ENCODE measurements around the gene REEP6.

REEP6 gene

GRCh38 chr19:1447944-1448343 is 43.0 kb upstream of the REEP6 start:
- DNase-seq (ENCODE audit: low read depth), result no peak
- no peak for TF ChIP-seq CTCF (conservative IDR thresholded peaks at IDR 0.05; ENCODE audit: low read depth, low read length)
- H3K4me3 ChIP-seq (ENCODE audit: low read depth, low read length), result no peak overlapping the region

DNA sequence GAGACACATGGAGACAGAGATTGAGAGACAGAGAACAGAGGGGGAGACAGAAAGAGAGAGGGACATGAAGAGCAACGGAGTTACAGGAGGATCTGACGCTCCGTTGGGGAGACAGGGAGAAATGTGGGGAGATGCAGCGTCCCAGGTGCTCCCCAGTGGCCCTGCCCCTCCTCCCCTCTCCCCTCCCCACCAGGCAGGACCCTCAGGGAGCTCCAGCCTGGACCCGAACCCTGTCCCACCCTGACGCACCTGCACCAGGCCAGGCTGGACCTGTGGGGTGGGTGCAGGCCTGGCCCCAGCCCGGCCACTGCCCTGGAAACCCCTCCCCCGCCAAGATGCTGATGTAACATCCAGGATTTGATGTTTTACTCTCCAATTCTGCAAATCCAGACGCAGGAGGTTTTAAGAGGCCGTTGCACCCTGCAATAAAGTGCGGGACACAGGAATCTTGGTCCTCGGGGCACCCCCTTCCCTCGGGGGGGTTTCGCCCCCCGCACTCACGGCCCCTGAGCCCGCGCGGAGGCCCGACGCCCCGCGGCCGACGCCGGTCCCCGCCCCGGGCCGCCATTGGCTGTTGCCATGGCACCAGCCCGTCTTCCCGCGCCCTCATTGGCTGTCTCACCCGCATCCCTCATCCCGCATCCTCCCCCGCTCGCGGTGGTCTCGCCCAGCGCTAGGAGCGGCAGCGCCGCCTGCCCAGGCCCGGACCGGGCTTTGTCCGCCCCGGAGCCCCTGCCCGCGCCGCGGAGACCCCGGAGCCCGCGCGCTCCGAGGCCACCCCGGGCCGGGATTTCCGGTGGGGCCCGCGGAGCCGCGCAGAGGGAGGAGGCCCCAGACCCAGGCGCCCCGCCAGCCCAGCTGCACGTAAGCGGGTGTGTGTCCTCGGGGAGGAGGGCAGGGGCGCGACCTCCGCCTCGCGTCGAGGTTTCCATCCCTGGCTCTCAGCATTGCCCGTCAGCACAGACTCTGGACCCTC is 41.2 kb upstream of the REEP6 start, which contains the start of gene APC2:
TSS of gene APC2 (plus strand) at position 655 of the 976 bp plus-strand sequence. CDS start 2,881 bp downstream, outside the sequence.
- DNase-seq (ENCODE audit: low read depth), result peak; percentile 35
- TF ChIP-seq CTCF (conservative IDR thresholded peaks at IDR 0.05; ENCODE audit: low read depth, low read length), result no peak
- H3K4me3 ChIP-seq (ENCODE audit: low read depth, low read length), result no peak within 1 kb of the TSS

GRCh38 chr19:1450735-1451731 is 39.9 kb upstream of the REEP6 start:
- no peak for DNase-seq (ENCODE audit: low read depth)
- H3K4me3 ChIP-seq (ENCODE audit: low read depth, low read length), result no peak overlapping the region
- TF ChIP-seq CTCF (conservative IDR thresholded peaks at IDR 0.05; ENCODE audit: low read depth, low read length), result no peak

DNA sequence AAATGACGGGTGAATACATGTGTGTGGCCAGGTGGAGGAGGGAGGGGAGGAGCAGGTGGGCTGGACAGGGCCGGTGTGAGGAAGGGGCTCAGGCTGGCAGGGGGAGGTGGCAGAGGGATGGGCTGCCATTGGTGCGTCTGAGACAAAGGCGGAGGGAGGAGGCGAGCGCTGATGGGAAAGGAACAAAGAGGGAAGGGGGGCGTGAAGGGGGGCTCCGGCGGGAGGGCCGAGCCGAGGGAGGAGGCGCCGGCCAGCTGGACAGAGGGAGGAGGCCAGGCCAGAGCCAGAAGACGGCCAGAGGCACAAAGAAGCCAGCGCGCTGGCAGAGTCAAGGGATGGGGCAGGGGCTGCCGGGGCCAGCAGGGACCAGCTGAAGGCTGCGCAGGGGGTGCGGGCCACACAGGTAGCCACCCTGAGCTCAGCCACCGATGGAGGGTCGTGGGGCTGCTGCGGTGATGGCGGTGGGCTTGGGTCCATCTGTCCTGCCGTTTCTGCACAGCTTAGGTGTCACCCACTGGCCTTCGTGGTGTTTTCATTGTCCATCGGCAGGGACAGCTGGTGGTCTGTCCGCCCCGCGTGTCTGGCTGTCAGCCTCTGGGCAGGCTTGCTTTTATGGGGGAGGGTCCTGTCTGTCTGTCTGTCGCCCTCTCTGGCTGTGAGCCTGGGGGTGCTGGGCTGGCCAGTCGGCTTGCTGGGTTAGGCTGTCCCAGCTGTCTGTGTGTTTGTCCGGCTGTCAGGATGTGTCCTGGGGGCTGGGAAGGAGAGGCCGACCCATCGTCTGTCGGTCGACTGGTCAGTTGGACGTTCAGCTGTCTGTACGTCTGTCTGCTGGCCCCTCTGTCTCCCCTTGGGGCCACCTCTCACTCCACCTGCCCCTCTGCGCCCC is 38.8 kb upstream of the REEP6 start:
- no peak for TF ChIP-seq CTCF (conservative IDR thresholded peaks at IDR 0.05; ENCODE audit: low read depth, low read length)
- no peak overlapping the region for H3K4me3 ChIP-seq (ENCODE audit: low read depth, low read length)
- no peak for DNase-seq (ENCODE audit: low read depth)

DNA sequence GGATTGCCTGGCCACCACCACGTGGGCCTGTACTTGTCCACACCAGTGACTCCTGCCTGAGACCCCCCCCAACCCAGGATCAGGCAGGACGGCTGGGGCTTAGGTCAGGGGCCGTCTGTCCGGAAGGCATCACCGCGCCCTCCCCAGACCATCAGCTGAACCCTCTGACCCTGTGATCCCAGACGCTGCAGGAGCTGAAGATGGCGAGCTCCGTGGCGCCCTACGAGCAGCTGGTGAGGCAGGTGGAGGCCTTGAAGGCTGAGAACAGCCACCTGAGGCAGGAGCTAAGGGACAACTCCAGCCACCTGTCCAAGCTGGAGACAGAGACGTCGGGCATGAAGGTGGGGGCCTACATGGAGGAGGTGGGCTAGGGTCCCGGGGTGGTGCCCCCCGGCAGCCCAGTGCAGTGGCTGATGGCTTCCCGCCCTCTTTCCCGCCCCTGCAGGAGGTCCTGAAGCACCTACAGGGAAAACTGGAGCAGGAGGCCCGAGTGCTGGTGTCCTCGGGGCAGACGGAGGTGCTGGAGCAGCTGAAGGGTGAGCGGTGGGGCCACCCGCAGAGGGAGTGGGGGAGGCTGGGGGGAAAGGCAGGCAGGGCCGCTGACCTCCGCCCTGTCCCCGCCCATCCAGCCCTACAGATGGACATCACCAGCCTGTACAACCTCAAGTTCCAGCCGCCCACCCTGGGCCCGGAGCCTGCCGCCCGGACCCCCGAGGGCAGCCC is 38.0 kb upstream of the REEP6 start:
- DNase-seq (ENCODE audit: low read depth), result no peak
- H3K4me3 ChIP-seq (ENCODE audit: low read depth, low read length), result no peak overlapping the region
- TF ChIP-seq CTCF (conservative IDR thresholded peaks at IDR 0.05; ENCODE audit: low read depth, low read length), result no peak
